GM18870 (cell line): Measurements from ENCODE around the gene ZNF280D.
"Not testable (repeated sequence)": the region's sequence is repeated elsewhere in the genome, so short reads cannot be mapped to it uniquely, and the experiment has no call there.

Source experiments
- ATAC-seq: cut with Tn5 transposase; IDR thresholded peaks from one replicate; pipeline ENCODE4 v1.9.1; 2021; ENCODE audit warnings: moderate library complexity; ENCODE audit not compliant: unreplicated experiment

ZNF280D gene

DNA sequence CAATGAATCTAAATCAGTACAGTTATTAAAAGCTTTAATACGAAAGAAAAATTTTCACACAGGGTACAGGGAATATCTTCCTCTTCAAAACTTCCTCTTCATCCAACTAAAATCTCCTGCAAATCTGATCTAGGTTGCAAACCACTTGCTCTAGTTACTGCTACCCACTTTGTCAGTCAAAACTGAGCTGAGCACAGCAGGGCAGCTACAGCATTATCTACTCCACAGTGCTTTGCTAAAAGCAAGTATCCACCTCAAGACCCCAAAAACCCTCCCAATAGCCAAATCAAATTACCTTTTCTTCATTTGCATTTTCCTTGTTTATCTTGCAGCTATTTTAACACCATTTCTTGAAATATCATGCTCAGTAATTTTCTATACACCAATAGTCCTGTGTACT is 14.7 kb downstream of the ZNF280D start:
- ATAC-seq, result no peak

DNA sequence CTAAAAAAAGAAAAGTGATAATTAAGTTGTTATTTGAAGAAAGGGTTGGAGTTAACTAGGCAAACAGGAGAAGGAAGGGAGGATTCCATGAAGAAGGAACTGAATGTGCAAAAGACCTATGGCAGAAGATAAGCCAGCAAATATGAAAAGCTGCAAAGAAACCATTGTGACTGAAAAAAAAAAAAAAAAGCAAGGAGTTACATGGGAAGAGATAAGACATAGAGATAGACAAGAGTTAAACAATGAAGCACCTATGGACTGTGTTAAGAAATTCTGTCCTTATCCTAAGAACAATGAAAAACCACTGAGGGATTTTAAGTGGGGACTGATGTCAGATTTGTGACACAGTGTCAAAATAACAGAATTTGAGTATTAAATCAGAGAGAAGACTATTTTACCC is 17.0 kb downstream of the ZNF280D start:
- ATAC-seq, result no peak

DNA sequence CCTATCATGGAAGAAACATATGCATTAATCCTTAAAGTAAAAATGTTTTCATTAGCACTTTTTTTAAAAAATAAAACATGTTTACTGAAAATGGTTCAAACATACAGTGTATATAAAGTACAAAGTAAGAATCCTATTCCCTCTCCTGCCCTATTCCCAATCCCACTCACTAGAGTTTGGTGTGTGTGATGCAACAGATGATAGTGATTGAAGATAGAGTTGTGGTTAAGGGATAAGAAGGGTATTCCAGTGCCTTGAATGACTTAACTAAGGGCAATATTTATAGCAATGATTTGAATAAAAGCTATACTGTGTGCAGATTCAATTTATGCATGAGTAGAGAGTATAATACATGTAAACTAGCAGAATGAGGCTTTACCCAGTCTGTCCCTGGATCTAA is 18.1 kb downstream of the ZNF280D start:
- no peak for ATAC-seq

DNA sequence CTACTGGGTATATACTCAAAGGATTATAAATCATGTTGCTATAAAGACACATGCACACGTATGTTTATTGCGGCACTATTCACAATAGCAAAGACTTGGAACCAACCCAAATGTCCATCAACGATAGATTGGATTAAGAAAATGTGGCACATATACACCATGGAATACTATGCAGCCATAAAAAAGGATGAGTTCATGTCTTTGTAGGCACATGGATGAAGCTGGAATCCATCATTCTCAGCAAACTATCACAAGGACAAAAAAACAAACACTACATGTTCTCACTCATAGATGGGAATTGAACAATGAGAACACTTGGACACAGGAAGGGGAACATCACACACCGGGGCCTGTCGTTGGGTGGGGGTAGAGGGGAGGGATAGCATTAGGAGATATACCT is 23.8 kb downstream of the ZNF280D start:
- not testable (repeated sequence) for ATAC-seq

DNA sequence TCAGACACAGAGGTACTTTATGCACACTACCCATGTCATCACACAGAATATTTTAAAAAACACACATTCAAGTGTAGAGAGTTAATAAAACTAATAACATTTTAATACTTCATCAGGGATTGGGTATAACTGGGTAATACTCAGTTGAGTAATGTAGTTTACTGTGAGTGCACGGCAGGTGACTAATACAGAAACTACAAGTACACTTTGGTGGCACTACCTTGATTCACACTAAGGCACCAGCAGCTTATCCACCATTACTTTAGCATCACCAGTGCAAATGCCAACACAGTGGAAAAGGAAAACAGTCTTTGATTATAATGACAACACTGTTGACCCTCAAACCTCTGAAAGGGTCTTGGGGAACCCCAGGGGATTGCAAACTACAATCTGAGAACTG is 33.6 kb downstream of the ZNF280D start:
- no peak for ATAC-seq

DNA sequence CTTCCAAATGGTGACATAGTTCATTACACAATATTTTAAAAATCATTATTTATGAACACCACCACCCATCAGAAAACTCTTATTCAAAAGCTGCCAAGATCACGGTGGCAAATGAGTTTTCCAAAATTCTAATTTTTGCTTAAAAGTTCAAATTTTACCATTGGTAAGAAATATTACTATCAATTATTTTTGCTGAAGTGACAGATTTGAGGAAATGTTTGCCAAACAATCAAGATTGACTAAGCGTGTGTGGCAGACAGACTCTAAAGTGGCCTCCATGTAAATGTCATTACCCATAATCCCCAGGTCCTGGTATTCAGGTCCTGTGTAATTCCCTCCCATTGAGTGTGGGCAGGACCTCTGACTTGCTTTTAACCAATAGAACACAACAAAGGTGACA is 35.0 kb downstream of the ZNF280D start:
- ATAC-seq, result no peak

DNA sequence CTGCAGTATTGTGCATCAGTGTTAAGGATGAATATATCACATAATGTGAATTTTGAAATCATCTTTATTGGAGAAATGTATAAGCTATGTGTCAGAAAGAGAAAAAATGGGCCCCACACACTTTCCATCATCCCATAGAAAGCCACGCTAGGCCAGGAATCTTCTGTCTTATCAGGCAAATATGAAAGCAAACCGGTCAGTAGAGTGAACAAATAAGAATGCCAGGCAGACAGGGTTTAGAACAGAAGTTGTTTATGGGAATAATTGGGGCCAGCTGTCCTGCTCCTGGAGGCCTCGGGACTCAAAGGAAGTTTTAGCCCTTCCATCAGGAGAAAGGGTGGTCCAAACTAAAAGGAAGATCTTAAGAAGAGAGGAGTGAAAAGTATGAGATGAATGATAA is 39.5 kb downstream of the ZNF280D start:
- no peak for ATAC-seq

DNA sequence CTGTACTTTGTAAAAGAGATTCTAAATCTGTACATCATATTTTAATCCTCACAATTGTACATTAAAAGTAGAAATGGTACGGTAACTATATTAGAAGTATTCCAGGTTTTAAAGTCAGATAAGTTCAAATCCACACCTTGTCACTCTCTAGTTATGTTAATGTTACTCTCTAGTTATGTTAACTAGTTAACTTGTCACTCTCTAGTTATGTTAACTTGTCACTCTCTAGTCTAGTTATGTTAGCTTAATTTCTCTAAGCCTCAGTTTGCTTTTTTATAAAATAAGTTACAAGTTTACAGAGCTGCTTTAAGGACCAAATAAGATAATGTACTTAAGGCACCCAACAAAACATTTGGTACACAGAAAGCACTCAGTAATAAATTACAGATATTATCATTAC is 42.6 kb downstream of the ZNF280D start:
- no peak for ATAC-seq

DNA sequence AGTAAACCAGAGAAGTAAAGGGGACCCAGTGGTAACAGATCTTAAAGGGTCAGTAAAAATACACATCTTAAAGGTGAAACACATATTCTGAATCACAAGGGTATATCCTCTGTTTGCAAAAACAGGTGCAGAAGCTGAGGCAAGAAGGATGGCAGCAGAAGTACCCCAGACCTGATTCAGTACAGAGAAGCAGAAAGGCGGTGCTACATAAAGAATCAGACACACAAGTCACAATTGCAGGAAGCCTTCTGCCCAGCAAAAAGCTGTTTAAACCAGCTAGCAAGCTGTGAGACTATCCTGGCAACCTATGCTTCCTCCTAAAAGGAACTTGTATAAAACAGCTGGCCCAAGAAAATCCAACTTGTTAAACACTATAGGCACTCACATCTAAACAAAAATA is 49.4 kb downstream of the ZNF280D start:
- no peak for ATAC-seq

DNA sequence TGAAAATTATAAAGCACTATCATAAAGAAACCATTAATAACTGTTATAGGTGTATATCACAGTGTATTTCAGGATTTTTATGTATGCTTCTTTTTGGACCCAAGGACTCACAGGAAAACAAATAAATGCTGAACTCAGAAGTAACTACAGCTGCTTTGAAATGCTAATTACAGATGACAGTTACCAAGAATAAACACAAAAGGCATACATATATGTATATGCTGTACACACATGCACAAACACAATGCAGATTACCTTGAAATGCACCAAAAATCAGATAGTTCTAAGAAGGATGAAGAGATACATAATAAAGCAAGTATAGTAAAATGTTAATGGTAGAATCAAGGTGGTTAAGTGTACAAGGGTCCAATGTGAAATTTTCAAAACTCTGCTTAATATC is 52.2 kb downstream of the ZNF280D start:
- no peak for ATAC-seq

DNA sequence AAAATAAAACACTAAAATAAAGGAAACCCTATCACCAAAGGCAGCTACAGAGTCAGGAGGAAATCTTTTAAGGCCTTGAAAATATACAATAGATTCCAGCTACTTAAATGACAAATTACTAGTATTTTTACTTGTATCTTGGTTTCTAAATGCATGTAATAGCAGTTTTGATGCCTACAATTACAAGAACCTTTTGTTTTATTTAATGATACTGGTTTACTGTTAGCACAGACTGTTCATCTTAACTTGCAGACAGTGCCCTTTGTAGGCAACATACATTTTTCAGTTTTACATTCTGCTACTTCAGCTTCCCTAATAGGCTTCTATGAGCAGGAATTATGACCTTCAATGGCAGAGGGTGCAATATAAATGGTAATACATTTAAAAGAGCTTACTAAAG is 54.1 kb downstream of the ZNF280D start:
- no peak for ATAC-seq

DNA sequence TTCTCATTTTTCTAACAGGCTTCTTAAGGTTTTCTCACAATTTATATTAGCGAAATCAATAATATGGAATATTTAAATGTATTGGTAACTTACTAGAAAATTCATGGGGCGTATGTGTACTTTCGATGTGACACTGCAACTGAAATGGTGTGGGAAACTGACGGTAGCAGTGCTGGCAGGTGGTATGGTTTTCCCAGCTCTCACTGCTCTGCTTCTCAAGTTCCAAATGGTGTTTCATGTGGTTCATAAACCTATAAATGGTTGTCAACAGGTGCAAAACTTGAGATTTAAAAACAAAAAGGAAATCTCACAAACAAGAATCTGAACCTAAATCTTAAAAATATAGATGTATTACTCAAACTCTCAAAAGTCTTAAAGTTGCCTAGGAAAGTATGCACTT is 54.7 kb downstream of the ZNF280D start:
- no peak for ATAC-seq

DNA sequence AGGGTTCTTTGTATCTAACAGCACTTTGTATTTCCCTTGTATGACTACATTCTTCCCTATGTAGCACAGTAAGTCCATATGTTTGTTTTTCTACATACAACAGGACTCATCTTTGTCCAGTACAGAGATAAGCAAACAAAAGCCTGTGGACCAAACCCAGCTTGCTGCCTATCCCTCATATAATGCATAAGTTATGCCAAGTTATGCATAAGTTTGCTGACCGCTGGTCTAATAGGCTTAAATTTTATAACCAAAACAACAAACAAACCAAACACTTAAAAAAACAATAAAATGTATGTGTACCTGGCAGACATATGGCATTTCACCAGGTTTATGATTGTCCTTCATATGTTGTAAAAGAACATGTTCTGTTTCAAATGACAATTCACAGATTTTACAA is 56.0 kb downstream of the ZNF280D start:
- no peak for ATAC-seq

DNA sequence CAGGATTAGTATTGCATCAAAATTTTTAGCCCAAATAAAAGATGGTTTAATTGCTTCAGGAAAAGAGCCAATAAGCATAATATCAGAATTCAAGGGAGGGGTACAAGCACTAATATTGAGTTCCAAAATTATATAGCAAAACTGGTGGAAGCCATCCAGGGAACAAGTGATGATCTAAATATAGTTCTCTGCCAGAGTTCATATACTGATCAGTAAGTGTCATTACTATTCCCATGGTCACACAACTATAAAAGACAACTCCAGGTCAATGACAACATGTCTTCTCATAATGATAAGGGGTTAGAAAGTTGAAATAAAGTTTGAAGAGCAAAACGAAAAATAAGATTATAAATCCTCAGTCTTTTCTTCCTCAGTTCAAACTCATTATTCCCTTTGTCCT is 57.4 kb downstream of the ZNF280D start:
- no peak for ATAC-seq

DNA sequence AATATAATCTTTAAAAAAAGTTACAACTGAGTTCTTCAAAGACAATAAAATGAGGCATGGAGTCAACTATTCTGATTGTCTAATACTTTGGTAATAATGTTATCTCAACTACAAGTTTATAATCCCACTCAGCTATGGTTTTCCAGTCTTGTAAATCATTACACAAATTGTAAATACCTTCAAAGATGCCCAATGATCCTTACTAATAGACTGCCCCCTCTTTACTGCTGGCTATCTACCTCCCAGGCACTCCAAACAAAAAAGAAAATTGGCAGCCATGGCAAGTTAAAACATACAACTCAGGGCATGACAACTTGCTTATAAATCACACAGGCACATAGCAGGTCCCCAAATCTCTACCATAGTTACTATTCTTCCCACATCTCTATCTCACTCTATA is 58.5 kb downstream of the ZNF280D start:
- ATAC-seq, result no peak

DNA sequence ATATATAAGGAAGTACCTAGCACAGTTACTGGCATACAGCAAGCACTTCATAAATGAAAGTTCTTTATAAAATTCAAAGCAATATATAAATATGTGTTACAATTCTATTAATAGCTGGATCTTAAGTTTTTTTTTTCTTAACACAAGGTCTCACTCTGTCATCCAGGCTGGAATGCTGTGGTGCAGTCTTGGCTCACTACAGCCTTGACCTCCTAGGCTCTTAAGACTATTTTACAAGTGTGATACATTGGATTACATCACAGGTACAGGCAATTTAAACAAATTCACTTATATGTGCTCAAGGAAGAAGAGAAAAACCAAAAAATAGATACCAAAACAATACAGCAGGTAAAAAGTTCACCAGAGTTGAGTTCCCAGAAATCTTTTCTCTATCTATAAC is 60.6 kb downstream of the ZNF280D start:
- ATAC-seq, result no peak

DNA sequence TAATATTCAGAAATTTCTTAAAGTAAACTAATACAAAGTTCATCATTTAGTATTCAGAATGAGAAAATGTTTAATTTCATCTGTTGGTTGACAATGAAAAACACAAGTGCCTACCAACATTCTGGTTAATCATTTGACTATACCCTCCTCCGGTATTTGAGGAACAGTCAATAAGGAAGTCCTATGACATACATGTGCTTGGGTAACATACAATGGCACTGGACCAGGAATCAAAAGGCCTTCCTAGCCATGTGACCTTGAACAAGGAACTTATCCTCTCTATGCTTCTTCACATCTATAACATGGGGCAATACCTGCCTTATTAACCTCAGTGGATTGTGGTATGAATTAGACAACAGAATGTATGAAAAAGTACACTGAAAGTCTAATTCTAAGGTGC is 65.8 kb downstream of the ZNF280D start:
- ATAC-seq, result no peak

DNA sequence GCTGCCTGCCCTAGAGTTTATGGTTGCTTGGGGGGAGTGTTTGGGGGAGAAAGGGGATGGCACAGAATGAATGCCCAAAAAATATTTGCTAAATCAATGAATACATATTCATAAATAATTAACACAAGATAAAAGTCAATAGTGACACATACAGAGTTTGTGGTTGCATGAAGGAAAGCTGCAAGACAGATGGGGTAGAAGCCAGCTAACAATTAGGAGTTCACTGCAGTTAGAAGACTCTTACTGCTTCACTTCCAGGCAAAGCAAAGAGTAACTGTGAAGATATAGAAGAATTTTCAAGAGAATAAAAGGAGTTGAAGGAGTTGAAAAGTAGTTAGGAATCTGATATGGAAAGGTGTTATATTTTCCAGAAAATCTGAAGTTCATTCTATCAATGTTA is 72.4 kb downstream of the ZNF280D start:
- no peak for ATAC-seq

DNA sequence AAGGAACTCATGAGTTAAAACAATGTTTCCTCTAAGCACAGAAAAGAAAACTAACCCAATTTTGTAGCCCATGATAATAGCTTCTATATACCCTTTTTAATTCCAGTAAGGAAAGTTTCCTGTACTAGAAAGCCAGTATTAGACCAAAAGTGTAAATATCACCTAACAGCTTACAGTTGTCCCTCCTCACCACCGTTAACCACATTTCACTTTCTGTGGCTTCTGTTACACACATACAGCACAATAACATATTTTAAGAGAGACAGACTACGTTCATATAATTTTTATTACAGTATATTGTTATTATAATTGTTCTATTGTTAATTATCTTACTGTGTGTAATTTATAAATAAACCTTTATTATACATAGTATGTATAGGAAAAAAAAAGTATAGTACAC is 74.1 kb downstream of the ZNF280D start:
- ATAC-seq, result no peak

DNA sequence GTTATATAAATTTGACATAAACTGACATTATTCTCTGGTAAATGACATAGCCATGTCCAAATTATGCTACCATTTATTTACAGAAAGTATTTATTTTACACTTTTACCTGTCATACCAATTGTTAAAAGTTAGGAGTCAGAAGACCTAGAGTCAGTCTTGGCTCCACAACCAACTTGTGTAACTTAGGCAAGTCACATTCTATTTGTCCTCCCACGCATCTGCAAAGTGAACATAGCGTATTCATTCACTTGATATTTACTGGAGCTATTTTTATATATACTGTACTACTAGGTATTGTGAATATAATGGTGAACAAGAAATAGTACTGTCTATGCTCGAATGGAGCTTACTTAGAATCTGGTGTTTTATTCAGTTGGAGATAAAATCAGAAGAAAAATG is 78.7 kb downstream of the ZNF280D start:
- no peak for ATAC-seq

DNA sequence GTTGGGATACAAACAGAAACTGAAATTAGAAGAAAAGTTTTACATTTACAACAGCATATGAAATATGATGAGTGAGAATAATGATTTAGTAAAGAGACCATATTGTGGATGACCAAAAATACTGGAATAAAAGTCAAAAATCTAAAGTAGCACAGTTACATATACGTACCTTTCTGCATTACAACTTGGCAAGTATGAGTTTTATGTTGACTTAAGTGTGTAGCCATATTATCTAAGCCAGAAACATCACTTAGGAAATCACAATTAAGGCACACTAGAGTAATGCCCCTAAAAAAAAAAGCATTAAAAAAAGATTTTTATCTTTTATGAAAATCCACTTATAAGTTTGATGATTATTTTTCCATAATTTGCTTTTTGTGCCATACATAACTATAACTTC is 79.1 kb downstream of the ZNF280D start:
- ATAC-seq, result no peak

DNA sequence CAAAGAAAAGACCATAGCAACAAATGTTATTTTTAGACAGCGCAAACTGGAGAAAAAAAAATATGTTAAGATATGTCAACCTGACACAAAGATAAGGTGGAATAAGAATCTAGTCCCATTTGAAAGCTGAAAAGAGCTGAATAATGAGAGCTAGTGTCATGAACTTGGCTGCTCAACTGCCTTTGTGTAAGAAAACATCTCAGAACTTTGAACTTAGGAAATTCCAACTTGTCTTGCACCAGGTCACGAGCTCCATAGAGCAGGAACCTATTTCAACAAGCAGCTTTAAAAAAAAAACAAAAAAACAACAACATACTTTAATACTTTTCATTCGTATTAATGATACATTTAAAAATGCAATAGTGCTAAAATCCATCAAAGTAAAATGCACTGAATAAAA is 79.5 kb downstream of the ZNF280D start:
- no peak for ATAC-seq

DNA sequence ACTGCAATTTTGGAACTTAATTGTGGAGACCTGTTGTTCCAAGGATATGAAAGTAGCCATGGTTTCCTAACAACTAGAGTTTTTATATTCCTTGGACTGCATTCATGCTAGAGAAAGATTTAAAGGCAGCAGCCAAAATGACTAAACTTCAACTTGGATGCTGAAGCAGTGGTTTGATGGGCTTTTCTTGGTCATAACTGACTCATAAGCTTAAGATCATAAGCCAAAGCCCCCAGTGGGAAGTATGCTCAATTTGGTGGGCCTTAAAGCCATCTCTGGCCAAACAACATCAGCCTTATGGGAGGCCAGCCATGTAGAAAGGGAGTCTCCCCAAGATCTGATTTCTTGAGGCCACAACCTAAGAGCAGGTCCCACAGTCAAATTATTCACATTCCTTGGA is 80.2 kb downstream of the ZNF280D start:
- ATAC-seq, result no peak

DNA sequence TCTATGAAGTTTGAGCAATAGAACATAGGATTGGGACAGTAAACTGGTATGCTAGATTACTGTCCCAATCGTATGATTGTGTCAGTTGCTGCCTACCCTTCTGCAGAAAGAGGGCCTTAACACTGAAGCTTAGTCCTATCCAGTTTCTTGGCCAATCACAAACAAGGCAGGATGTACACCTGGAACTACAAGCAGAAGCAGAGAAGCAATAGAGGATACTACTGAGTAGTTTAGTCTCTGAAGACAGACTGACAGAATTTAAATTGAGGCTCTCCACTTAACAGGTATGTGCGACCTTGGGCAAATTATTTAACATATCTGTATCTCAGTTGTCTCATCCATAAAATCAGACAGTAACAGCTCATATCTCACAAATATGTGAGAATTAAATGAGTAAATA is 85.0 kb downstream of the ZNF280D start:
- ATAC-seq, result no peak
